Left kidney (tissue), 2 donors: Measurements from ENCODE around the gene PGLYRP1. TPM values are rescaled to one million over a fixed set of nuclear protein-coding genes. Genes with fewer than 3 reads are reported as not detected.

Experiments used
- DNase-seq: peaks from one replicate; pipeline ENCODE4 v3.0.0-alpha.2; 2013
- polyA plus RNA-seq: library from polyadenylated mRNA; unstranded; fragments of 120-200 nt; gene quantifications from one replicate; pipeline ENCODE4 v1.2.1, GENCODE V29; 2013; ENCODE audit not compliant: insufficient read length

Gene PGLYRP1
- polyA plus RNA-seq, 1 donor: 0.32 TPM

DNA sequence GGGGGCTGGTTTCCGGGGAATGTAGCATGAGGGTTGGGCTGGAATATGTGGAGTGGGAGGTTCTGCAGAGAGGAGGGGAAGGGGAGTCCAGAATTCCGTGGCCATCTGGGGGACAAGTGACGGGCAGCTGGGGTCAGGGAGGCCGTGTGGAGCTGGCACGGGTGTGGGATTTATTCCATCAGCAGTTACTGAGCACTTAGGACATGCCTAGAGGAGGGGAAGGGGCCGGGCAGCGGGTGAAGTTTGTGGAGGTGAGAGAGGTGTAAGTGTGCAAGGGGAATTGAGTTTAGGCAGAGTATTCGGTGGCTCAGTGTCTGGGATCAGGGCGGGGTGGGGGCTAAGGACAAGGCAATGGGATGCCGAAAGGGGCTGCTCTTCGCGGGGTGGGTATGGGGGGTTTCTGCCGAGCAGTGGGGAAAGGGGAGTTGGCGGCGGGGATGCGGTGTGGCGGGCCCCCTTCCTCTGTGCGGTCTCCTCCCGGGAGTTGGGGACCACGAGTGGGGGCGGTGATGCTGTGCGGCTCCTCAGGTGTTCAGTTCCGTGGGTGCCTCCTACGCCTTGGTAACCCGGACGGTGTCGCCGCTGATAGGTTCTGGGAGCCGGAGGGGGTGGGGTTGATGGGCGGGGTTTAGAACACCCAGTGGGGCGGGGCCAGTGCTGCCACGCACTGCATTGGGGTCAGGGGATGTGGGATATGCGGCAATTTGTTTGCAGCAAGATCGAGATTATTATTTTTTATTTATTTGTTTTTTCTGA, 22.2 kb downstream of the PGLYRP1 start:
- no peak for DNase-seq

DNA sequence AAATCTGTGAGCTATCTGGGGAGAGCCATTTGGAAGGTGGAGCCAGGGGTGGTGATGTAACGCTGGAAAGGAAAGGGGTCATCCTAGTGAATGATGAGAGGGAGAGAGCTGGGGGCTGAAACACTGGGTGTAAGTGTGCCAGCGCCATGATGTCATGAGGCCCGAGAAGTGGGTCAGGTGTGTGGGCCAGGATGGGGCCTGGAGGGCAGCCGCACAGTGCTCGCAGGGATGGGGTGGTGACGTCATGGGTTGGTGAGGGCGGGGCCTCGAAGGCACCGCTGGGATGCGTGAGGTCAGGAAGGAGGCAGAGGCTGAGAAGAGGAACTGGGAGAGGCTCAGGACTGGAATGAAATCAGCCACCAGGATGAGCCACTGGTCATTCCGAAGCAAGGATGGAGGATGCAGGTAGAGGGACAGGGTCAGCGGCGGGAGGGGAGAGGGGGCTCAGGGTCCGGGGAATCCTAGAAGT, 23.2 kb downstream of the PGLYRP1 start:
- no peak for DNase-seq

DNA sequence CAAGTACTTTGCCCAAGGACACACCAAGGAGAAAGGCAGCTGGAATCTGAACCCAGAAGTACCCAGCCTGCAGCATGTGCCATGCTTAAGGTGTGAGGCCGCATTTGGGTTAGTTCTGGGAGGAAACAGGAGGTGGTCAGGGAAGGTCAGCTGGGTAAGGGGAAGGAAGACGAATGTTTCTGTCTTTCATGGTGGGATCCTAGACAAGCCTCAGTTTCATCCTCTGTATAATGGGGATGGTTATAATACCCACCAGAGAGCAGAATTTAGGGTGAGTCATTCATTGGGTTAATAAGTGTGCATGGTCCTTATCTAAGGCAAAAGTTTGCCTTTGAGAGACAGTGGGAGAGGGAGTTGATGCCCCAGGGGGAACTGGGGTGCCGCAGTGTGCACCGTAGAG, 24.0 kb downstream of the PGLYRP1 start:
- no peak for DNase-seq

DNA sequence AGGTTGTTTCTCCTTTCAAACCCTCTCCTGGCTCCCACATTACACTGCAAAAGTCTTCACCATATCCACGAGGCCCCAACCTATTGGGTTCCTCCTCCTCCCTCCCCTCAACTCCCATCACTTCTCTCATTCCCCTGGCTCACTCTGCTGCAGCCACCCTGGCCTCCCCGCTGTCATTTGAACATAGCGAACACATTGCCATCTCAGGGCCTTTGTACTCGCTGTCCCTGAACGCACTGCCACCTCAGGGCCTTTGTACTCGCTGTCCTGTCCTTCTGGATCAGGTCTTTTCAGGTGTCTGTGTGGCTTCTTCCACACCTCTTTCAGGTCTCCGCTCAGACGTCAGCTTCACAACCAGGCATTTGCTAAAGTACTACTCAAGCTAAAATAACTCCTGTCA, 25.9 kb downstream of the PGLYRP1 start:
- DNase-seq: no peak

DNA sequence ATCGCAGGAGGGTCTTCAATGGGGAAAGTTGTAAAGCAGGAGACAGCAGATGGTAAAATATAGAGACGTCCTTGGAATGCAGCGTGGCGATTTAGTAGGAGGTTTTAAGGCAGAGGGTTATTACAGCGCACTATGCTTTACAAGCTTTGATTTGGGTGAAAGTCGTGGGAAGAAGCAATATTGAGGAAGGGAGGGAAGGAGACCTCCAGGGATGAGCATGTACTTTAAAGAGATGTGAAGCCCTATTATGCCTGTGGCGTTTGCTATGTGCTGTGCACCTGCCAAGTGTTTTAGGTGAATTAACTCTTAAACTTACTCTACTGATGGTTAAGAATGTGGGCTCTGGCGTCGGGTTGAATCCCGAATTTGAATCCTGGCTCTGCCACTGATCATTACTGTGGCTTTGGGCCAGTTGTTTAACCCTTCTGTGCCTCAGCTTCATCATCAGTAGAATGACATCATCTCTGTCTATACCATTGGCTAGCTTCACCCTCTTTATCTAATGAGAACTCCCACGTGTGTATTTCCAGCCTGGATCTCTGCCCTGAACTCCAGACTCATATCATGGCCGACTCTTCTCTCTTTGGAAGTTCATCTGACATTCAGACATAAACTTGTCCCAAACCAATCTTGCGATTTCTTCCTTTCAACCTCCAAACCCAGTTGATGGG, 27.0 kb downstream of the PGLYRP1 start:
- no peak for DNase-seq

DNA sequence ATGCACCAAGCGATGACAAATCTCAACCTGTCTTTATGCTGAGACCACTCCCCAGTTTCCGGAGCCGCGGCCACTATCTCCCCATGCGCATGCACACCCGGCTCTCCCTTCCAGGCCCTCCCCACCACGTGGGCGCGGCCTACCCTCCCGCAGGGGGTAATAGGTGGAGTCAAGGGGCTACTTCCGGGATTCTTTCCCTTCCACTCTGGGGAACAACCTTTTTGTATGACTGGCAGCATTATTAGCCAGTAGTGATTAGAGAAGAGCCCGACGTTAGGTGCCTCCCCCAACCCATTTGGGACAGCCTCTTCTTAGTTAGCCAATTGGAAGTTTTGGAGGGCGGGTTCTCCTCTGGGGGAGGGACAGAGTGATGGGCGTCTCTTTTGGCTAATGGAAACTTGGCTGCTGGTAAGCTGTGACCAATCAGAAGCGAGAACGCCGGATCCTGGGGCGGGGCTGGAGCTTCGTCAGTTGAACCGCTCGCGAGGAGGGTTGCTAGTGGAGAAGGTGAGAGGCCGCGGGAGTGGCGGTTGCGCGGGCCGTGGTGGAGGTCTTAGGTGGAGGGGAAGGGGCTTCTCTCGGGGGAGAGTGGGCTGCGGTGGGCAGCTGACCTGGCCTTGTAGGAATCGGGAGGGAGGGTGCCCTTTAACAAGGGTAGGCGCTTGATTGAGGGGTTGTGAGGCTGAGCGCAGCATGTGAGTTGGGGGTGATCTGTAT, 27.7 kb downstream of the PGLYRP1 start, which contains the start of gene CCDC61:
Gene CCDC61 (plus strand): TSS at position 470 of the 717 bp plus-strand sequence. CDS start 7,552 bp downstream, outside the sequence.
- DNase-seq: peak; percentile 100

DNA sequence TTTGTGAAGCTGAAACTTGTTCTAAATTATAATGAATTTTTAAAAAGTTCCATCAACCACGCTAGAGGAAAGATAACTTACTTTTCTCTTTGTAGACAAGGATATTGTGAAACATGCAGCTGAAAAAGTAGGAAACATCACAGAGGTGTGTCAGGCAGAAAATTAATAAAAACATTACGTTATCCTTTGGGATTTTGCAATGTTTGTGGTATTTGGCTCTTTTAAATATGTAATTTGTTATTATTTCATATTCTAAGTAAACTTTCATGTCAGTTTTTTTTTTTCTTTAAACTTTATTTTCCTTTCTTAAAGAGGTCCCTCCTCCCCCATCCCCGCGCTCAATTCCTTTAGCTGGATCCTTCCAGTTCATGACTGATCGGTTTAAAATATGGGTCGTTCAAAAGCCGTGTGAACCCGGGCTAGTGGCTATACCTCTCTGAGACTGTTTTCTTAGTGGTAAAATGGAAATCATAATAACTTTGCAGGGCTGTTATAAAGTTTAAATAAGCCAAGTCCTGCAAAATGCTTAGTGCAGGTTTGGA, 28.3 kb downstream of the PGLYRP1 start:
- DNase-seq: no peak

DNA sequence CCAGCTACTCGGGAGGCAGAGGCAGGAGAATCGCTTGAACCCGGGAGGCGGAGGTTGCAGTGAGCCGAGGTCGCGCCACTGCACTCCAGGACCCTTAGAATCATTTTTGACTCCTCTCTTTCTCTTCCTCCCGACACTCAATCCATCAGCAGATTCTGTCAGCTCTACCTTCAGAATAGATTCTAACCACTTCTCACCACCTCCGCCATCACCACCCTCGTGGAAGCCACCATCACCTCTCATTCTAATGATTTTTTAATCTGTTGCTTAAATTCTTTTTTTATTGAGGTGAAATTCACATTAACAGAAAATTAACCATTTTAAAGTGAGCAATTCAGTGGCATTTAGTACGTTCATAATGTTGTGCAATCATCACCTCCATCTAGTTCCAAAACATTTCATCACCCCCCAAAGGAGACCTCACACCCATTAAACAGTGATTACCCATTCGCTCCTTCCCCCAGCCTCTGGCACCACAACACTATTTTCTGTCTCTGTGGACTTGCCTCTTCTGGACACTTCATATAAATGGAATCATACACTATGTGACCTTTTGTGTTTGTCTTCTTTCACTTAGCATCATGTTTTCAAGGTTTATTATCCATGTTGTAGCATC, 32.6 kb downstream of the PGLYRP1 start:
- no peak for DNase-seq

DNA sequence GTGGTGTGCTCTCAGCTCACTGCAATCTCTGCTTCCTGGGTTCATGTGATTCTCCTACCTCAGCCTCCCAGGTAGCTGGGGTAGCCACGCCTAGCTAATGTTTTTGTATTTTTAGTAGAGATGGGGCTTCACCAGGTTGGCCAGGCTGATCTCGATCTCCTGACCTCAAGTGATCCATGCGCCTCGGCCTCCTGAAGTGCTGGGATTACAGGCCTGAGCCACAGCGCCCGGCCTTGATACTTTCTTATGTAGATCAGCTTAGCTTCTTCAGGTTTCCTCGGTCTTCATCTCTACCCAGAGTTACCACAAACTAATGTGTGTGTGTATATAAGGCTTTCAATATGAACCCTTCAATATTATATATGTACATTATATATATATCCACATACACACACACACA, 37.5 kb downstream of the PGLYRP1 start:
- DNase-seq: no peak

DNA sequence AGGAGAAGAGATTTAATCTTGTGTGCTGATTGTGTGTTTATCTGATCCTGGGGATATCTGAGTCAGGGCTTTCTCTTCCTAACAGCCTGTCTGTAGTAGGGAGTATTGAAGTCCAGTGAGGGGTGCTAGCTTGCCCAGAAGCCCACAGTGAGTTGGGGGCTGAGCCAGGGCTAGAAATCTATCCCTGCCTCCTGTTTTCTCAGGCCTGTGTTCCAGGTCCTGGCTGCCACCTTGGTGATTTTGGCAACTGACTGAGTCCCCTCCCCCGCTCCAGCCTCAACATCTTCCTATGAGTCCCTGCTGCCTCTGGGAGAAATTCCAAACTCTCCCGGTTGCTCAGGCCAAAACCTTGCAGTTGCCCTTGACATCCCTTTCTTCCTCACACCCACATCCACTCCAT, 41.5 kb downstream of the PGLYRP1 start:
- no peak for DNase-seq

DNA sequence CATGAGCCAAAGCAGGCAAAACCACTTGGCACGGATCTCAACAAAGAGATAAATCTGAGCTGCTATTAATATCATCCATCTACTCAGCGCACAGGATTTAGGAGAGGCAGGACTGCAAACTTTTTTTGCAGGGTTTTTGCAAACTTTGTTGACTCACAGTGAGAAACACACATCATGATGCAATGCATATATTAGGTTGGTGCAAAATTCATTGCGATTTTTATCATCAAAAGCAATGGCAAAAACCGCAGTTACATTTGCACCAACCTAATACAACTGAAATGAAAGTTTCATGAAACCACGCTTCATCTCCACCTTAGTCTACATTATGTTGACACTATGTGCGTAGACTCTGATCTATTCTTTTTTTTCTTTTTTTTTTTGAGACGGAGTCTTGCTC, 44.7 kb downstream of the PGLYRP1 start:
- DNase-seq: no peak

DNA sequence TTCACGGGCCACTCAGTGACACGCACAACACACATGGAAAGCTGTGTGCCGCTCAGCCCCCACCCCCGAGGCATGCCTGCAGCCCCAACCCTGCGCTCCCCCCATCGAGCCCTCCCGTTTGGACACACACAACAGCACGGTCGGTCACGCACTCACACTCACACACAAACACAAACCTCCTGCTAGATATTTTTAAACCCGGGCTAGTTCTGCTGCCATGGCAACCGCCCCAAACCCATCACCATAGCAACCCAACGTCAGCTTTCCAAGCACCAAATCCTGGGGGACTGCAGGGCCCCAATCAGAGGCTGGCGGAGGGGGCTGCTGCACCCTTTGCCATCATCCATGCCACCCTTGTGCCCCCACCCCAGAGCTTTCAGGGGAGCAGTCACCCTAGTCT, 46.7 kb downstream of the PGLYRP1 start:
- DNase-seq: no peak

DNA sequence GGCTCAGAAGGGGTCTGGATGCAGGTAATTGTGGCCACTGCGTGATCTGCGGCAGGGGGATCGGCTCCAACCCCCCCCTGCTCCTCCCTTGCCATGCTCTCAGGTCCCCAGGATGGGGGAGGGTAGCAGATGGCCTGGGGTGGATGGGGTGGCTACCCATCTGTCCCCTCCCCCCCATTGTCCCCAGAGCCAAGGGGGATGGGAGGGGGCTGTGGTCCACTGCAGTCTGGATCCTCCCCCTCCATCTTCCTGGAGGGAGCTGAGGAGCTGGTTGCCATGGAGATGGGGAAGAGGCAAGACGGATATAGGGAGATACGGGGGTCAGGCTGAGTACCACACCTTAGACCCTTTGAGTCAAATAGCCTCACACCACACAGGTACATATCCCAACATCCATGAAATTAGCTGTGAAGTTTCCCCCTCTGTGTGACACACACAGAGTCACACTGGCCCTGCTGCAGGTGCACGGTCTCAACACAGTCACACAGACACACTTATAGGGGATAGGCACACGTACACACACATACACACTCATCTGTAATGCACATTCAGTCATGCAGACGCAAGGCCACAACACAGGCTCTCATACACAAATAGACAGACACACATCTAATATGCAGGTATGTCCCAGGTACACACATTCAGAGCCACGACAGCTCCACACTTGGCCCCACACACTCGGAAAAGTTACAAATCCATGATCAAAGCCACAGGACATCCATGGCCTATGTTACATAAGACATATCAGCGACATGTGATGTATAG, 47.4 kb downstream of the PGLYRP1 start:
- no peak for DNase-seq

DNA sequence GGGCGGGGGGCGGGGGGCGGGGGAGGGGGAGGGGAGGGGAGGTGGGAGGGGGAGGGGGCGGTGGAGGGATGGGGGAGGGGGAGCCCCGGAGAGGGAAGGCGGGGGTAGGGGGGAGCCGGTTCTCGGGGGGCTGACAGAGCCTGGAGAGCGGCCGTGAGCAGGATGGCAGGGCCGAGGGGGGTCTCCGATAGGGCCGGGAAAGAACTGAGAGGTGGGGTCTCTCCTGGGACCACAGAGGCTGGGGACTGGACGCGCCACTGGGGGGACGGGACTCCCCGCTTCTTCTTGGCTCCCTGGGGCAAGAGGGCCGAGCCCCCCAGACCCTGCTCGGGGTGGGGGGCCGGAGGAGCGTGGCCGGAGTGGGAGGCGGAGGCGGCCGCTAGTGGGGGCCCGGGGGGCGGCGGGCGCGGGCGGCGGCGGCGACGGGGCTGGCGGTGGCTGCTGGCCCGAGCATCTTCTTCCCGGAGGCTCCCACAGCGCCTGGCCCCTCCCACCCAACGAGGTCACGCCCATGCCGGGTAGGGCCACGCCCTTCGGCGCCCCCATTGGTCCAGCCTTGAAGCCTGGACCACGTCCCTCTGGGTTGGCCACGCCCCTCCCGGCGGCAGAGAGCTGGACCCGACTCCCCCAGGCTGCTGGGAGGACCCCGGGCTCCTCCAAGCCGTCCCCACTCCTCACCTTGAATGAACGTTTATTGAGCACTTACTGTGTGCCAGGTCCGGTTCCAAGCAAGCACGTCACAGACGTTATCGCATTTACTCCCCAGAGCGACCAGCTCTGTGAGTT, 49.1 kb downstream of the PGLYRP1 start, which contains the start of gene NOVA2:
Gene NOVA2 (minus strand): TSS at position 313 of the 786 bp plus-strand sequence. CDS start 514 bp downstream, outside the sequence.
- no peak for DNase-seq

DNA sequence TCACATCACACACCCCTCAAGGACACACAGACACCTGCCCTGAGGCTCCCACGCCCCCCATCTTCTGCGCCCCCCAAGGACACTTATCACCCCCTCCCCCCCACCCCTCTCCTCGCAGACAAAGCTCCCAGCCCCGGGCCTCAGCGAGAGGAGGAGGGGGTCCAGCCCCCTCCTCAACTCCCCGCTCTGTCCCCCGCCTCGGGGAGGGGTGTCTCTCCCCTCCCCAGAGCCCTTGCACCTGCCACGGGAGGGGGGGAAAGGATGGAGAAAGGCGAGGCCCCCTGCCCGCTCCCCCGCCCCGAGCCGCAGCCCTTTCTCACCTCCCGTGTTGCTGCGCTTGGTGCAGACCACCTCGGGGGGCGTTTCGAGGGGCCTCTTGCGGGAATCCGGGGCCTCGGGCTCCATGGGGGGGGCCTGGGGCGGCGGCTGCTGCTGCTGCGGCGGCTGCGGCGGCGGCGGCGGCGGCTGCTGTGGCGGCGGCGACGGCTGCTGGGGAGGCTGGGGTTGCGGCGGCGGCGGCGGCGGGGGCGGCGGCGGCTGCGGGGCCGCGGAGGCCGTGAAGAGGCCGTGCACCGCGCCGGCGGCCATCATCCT, 49.8 kb downstream of the PGLYRP1 start:
- DNase-seq: no peak

DNA sequence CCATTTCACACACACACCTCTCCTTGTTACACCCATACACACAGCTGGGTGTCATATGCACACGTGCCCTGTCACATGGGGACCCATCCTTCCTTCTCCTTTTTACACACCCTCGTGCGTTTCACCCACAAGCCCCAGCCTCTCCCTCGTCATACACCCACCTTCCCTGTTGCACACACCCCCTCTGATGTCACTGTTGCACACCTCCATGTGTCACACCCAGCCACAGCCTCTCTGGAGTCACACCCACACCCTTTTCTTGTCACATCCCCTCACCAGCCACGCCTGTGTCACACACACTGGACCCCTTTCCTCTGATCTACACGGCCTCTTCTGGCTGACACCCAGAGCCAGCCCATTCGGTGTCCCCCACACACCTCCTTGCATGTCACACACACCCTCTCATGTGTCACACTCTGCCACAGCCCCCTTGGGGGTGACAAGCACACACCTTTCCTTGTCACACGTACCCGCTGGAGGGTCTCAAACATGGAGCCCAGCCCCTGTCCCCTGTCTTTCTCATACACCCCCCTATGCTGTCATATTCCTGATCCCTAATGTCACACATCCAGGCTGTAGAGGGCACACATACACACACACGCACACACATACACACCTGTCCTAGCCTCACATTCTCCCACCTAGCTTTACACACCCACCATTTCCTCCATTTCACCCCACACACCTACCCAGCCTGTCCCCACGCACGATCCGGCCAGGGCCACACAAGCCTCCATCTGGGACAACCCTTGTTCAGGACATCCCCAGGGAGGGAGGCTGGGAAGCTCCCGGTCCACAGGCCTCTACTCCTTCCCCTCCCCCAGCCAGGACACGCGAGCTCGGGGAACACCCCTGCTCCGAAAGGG, 50.5 kb downstream of the PGLYRP1 start:
- DNase-seq: no peak

DNA sequence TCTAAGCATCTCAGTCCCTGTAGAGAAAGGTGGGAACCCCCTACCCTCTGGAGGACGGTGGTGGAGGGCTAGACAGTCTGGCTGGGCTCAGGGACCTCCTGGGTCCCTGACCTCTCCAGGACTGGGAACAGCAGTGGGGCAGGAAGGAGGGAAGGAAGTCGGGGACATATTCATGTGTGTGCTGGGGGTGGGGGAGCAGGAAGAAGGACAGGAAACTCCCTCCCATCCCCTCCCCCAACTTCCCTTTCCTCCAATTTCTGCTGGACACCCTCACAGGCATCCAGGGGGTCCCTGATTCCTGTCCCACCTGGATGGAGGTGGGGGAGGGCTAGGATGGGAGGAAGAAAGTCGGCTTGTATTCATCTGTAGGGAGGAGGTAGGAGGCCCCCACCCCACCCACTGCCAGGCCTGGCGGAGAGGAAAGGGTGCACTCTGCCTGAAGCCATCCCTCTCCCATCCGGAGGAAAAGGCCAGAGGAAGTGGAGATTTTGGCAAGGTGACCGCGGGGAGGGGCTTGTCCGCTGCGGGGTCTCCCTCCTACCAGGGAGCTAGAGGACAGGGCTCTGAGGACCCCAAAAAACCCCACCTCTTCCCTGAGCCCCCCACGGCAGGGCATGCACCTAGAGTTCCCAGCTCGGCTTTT, 51.5 kb downstream of the PGLYRP1 start:
- DNase-seq: no peak

DNA sequence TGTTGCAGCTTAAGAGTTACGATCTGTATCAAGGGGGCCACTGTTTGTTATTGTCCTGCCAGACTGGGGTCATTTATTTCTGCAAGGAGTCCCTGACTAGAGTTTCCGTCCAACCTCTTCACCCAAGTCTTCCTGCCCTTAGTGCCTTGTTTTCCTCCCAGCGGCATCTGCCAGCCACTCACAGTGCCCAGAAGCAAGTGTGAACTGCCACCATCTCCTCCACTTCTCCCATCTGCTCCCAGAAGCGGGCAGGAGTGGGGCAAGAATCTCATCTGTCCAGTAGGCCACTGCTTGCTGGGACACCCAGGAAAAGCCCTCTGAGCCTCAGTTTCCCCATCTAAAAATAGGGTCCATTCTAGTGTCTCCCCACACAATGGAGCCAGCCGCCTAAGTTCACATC, 53.2 kb downstream of the PGLYRP1 start:
- no peak for DNase-seq
